Esophagus muscularis mucosa (tissue), 4 donors: ENCODE results near the gene OLFM2. TPM values are rescaled to one million over a fixed set of nuclear protein-coding genes. Genes with fewer than 3 reads are reported as not detected.
"Not testable (repeated sequence)": the region's sequence is repeated elsewhere in the genome, so short reads cannot be mapped to it uniquely, and the experiment has no call there.

Source experiments
- DNase-seq: peaks from one replicate; pipeline ENCODE4 v3.0.0-alpha.2; 2017; ENCODE audit errors: extremely low spot score
- H3K27ac ChIP-seq, 4 donors: fragments of 200-600 bp; sonication (generic); replicated peaks in 1 of 4; 1 replicate in 3 of 4; 2 replicates in 1 of 4; pipeline ENCODE4 v1.5.1; 2016 to 2019; ENCODE audit warnings: mild to moderate bottlenecking in 1 of 4
- H3K27me3 ChIP-seq, 4 donors: fragments of 200-600 bp; sonication (generic); one replicate each; pipeline versions ENCODE4 v1.5.1 to v1.6.0; 2016 to 2019
- H3K36me3 ChIP-seq, 4 donors: fragments of 200-600 bp; sonication (generic); one replicate each; pipeline ENCODE4 v1.5.1; 2016 to 2019
- H3K4me1 ChIP-seq, 4 donors: fragments of 200-600 bp; sonication (generic); one replicate each; pipeline ENCODE4 v1.5.1; 2016 to 2019
- H3K4me3 ChIP-seq, 4 donors: fragments of 200-600 bp; sonication (generic); 1 replicate in 2 of 4; 2 replicates in 2 of 4; pipeline ENCODE4 v1.5.1; 2016 to 2019; ENCODE audit warnings: mild to moderate bottlenecking in 4 of 4, moderate library complexity in 1 of 4
- H3K9me3 ChIP-seq, 4 donors: fragments of 200-600 bp; sonication (generic); 1 replicate in 3 of 4; 2 replicates in 1 of 4; pipeline ENCODE4 v1.5.1; 2016 to 2019
- CTCF ChIP-seq, 3 experiments: fragments of 200-600 bp in 2 of 3; fragments of 450-650 bp in 1 of 3; sonication (generic) in 2 of 3; IDR thresholded peaks; one replicate each; pipeline ENCODE4 v1.5.1; 2017 to 2019; ENCODE audit warnings: antibody characterized with exemption in 3 of 3, mild to moderate bottlenecking in 2 of 3, moderate library complexity in 1 of 3
- EP300 ChIP-seq: sonication (generic); formaldehyde crosslinking; IDR thresholded peaks from one replicate; pipeline ENCODE4 v1.6.1; 2017; ENCODE audit warnings: antibody characterized with exemption
- POLR2A ChIP-seq: fragments of 450-650 bp; IDR thresholded peaks from one replicate; pipeline ENCODE4 v1.6.1; 2017; ENCODE audit warnings: antibody characterized with exemption, moderate library complexity, mild to moderate bottlenecking, low read depth
- POLR2AphosphoS5 ChIP-seq, 2 donors: sonication (generic); formaldehyde crosslinking; IDR thresholded peaks; one replicate each; pipeline ENCODE4 v1.6.1; 2017; ENCODE audit warnings: antibody characterized with exemption in 2 of 2
- WGBS: methylation state at CpG from one replicate; pipeline ENCODE4 v1.1.5; 2018; 5-methylcytosine and 5-hydroxymethylcytosine counted together
- intact Hi-C: fragments of 100-400 bp; cut with DNase I; formaldehyde crosslinking; loops from one replicate; pipeline ENCODE4 v1.15.1; 2023
- total RNA-seq, 4 donors: library from RNA; depleted of rRNA; stranded (reverse); fragments of >200 nt; gene quantifications; one replicate each; pipeline versions ENCODE4 v1.1.0 to v1.2.1, GENCODE V29; 2016

Gene OLFM2
- total RNA-seq, 4 donors from 2014 or later, result 3.6 to 17.1 (median 11.6) TPM

GRCh38 chr19:9956956-9957355, 20.6 kb upstream of the OLFM2 start:
- 80% methylated on average over 3 of the region's 3 CpGs for WGBS
- no peaks in the 10 kb centered on the region for H3K9me3 ChIP-seq
- no peak for DNase-seq
- TF ChIP-seq POLR2AphosphoS5 (IDR thresholded peaks at IDR 0.05) (no peak), POLR2A (no peak), CTCF (IDR thresholded peaks at IDR 0.05) (no peak), EP300 (no peak)
- no peak overlapping the region for H3K4me3 ChIP-seq
- H3K36me3 ChIP-seq, result peaks cover 0 to 22% (median 15%) of the 10 kb centered on the region in 4 donors
- H3K27me3 ChIP-seq, result peaks cover 0 to 37% (median 0%) of the 10 kb centered on the region in 4 donors
- intact Hi-C loops, result no loop called here
- no peaks in the 10 kb centered on the region for H3K4me1 ChIP-seq
- H3K27ac ChIP-seq, result no peak overlapping the region

- Histone ChIP-seq H3K4me1 (no peaks in the 10 kb centered on the region), H3K9me3 (no peaks in the 10 kb centered on the region), H3K27me3 (peaks cover 0 to 18% (median 0%) of the 10 kb centered on the region in 4 donors), H3K4me3 (no peak overlapping the region), H3K27ac (no peak overlapping the region), H3K36me3 (no peaks in the 10 kb centered on the region)
- WGBS, result 71% methylated on average over 18 of the region's 18 CpGs
- intact Hi-C loops, result no loop called here
- no peak for DNase-seq
- TF ChIP-seq POLR2AphosphoS5 (IDR thresholded peaks at IDR 0.05) (no peak), CTCF (IDR thresholded peaks at IDR 0.05) (no peak), EP300 (no peak), POLR2A (no peak)
Observed at GRCh38 chr19:9953802-9954542, 17.7 kb upstream of the OLFM2 start.

GRCh38 chr19:9952276-9952675, 16.0 kb upstream of the OLFM2 start:
- Histone ChIP-seq H3K4me3 (no peak overlapping the region), H3K27me3 (peaks cover 0 to 18% (median 0%) of the 10 kb centered on the region in 4 donors), H3K9me3 (no peaks in the 10 kb centered on the region), H3K36me3 (no peaks in the 10 kb centered on the region), H3K27ac (no peak overlapping the region), H3K4me1 (peaks cover 0 to 5% (median 0%) of the 10 kb centered on the region in 4 donors)
- intact Hi-C loops, result no loop called here
- no peak for TF ChIP-seq POLR2AphosphoS5 (IDR thresholded peaks at IDR 0.05)
- TF ChIP-seq EP300, result no peak
- no peak for TF ChIP-seq CTCF (IDR thresholded peaks at IDR 0.05)
- TF ChIP-seq POLR2A, result no peak
- WGBS, result 58% methylated on average over 5 of the region's 5 CpGs
- no peak for DNase-seq

GRCh38 chr19:9947441-9947840, 11.1 kb upstream of the OLFM2 start:
- no peak for DNase-seq
- intact Hi-C loops, result no loop called here
- Histone ChIP-seq H3K27me3 (peaks cover 0 to 4% (median 0%) of the 10 kb centered on the region in 4 donors), H3K4me1 (peaks cover 2 to 35% (median 16%) of the 10 kb centered on the region in 4 donors), H3K36me3 (no peaks in the 10 kb centered on the region), H3K27ac (no peak overlapping the region), H3K4me3 (no peak overlapping the region), H3K9me3 (peaks cover 0 to 3% (median 1%) of the 10 kb centered on the region in 4 donors)
- no peak for TF ChIP-seq EP300
- no peak for TF ChIP-seq CTCF (IDR thresholded peaks at IDR 0.05)
- no peak for TF ChIP-seq POLR2AphosphoS5 (IDR thresholded peaks at IDR 0.05)
- no peak for TF ChIP-seq POLR2A
- 89% methylated on average over 4 of the region's 4 CpGs for WGBS

GRCh38 chr19:9946528-9947125, 10.3 kb upstream of the OLFM2 start:
- 85% methylated on average over 5 of the region's 7 CpGs for WGBS
- DNase-seq, H3K36me3 ChIP-seq, intact Hi-C loops, H3K27me3 ChIP-seq, H3K4me3 ChIP-seq: not testable (repeated sequence)
- Histone ChIP-seq H3K9me3 (peaks cover 0 to 11% (median 5%) of the 10 kb centered on the region in 4 donors), H3K4me1 (peaks cover 2 to 35% (median 16%) of the 10 kb centered on the region in 4 donors), H3K27ac (peak overlapping the region in 1 of 4 donors; percentile 62)
